ENCODE data around the gene RHOBTB3. TPM values are rescaled to one million over a fixed set of nuclear protein-coding genes. Genes with fewer than 3 reads are reported as not detected.

Gene RHOBTB3
- total and polyA plus RNA-seq, 2 donors from 2014 or later: 22.5 to 54.5 TPM

DNA sequence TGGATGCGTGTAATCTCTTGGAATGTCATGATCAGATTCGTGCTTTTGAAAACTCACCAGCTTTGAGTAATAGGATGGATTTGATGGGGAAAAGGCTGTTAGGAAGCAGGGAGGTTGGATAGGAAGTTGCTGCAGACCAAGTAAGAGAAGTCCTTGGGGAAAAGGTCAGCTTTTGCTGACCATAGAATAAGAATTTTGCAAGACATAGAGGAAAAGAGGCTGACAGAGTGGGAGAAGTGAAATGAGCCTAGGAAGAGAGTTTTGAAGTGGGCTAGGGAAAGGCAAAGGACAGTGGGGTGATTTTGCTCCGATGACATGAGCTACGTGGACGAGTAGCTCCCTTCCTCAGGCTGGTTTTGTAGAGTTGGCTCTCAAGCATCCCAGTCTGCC lies 31.5 kb downstream of the RHOBTB3 start:
- no peak overlapping the region for H3K4me3 ChIP-seq (ENCODE audit: low read length in 3 of 3)
- H3K27me3 ChIP-seq (ENCODE audit: control insufficient read depth, insufficient read depth, low read length): no peaks in the 10 kb centered on the region
- H3K27ac ChIP-seq (ENCODE audit: low read depth in 2 of 2, low read length in 2 of 2): no peak overlapping the region
- no peaks in the 10 kb centered on the region for H3K36me3 ChIP-seq (ENCODE audit: control insufficient read depth in 2 of 3, insufficient read depth in 3 of 3, low read length in 3 of 3)
- no peaks in the 10 kb centered on the region for H3K9me3 ChIP-seq (ENCODE audit: control insufficient read depth in 2 of 3, insufficient read depth in 1 of 3, low read length in 3 of 3)
- H3K9ac ChIP-seq (ENCODE audit: low read length in 3 of 3): no peak overlapping the region
- TF ChIP-seq CTCF (IDR thresholded peaks at IDR 0.05; ENCODE audit: borderline replicate concordance, extremely low read depth, insufficient read depth): no peak
- FAIRE-seq: no peak
- intact Hi-C loops (cut with DNase I): no loop called here
- DNase-seq: no peak
- H3K4me1 ChIP-seq (ENCODE audit: control insufficient read depth in 2 of 3, insufficient read depth in 2 of 3, low read depth in 1 of 3, low read length in 3 of 3): peaks cover 12 to 31% (median 21%) of the 10 kb centered on the region in 3 donors

DNA sequence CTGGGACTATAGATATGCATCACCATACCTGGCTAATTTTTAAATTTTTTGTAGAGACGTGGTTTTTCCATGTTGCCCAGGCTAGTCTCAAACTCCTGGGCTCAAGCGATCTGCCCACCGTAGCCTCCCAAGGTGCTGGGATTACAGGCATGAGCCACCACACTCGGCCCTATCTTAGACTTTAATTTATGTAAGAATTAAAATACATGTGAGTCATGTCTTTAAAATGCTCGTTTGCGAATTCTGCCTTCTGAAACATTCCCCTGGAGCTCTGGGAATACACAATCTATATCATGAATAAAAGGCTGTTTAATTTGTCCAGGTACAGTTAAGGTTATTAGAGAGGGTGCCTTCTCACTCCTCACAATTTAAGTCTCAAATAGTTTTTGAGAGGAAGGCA lies 32.8 kb downstream of the RHOBTB3 start:
- H3K27ac ChIP-seq (ENCODE audit: low read depth in 2 of 2, low read length in 2 of 2): no peak overlapping the region
- peaks cover 12 to 23% (median 14%) of the 10 kb centered on the region in 3 donors for H3K4me1 ChIP-seq (ENCODE audit: control insufficient read depth in 2 of 3, insufficient read depth in 2 of 3, low read depth in 1 of 3, low read length in 3 of 3)
- no peaks in the 10 kb centered on the region for H3K9me3 ChIP-seq (ENCODE audit: control insufficient read depth in 2 of 3, insufficient read depth in 1 of 3, low read length in 3 of 3)
- H3K4me3 ChIP-seq (ENCODE audit: low read length in 3 of 3): no peak overlapping the region
- intact Hi-C loops (cut with DNase I): no loop called here
- H3K9ac ChIP-seq (ENCODE audit: low read length in 3 of 3): no peak overlapping the region
- H3K36me3 ChIP-seq (ENCODE audit: control insufficient read depth in 2 of 3, insufficient read depth in 3 of 3, low read length in 3 of 3): no peaks in the 10 kb centered on the region
- TF ChIP-seq CTCF (IDR thresholded peaks at IDR 0.05; ENCODE audit: borderline replicate concordance, extremely low read depth, insufficient read depth): no peak
- FAIRE-seq: no peak
- H3K27me3 ChIP-seq (ENCODE audit: control insufficient read depth, insufficient read depth, low read length): no peaks in the 10 kb centered on the region
- DNase-seq: no peak

- FAIRE-seq (no peak), DNase-seq (no peak)
- no peaks in the 10 kb centered on the region for H3K36me3 ChIP-seq (ENCODE audit: control insufficient read depth in 2 of 3, insufficient read depth in 3 of 3, low read length in 3 of 3)
Measured at GRCh38 chr5:95768731-95769130, 37.6 kb downstream of the RHOBTB3 start.

More at GRCh38 chr5:95768731-95769130, 37.6 kb downstream of the RHOBTB3 start:
- no peak overlapping the region for H3K4me3 ChIP-seq (ENCODE audit: low read length in 3 of 3)
- no peak overlapping the region for H3K9ac ChIP-seq (ENCODE audit: low read length in 3 of 3)
- H3K4me1 ChIP-seq (ENCODE audit: control insufficient read depth in 2 of 3, insufficient read depth in 2 of 3, low read depth in 1 of 3, low read length in 3 of 3): peaks cover 2 to 6% (median 3%) of the 10 kb centered on the region in 3 donors
- no peak overlapping the region for H3K27ac ChIP-seq (ENCODE audit: low read depth in 2 of 2, low read length in 2 of 2)
- TF ChIP-seq CTCF (IDR thresholded peaks at IDR 0.05; ENCODE audit: borderline replicate concordance, extremely low read depth, insufficient read depth): no peak
- H3K27me3 ChIP-seq (ENCODE audit: control insufficient read depth, insufficient read depth, low read length): no peaks in the 10 kb centered on the region
- H3K9me3 ChIP-seq (ENCODE audit: control insufficient read depth in 2 of 3, insufficient read depth in 1 of 3, low read length in 3 of 3): no peaks in the 10 kb centered on the region
- intact Hi-C loops (cut with DNase I): no loop called here
